Tibial artery (tissue), 4 donors: ENCODE measurements around the gene RPUSD4.

Experiments used
- DNase-seq, 2 donors: peaks; one replicate each; pipeline ENCODE4 v3.0.0-alpha.2; 2019
- H3K27ac ChIP-seq, 2 donors: fragments of 200-600 bp; sonication (generic) in 1 of 2; 1 replicate in 1 of 2; 2 replicates in 1 of 2; pipeline ENCODE4 v1.5.1; 2018 to 2019; ENCODE audit warnings: mild to moderate bottlenecking in 1 of 2
- H3K27me3 ChIP-seq, 2 donors: fragments of 200-600 bp; sonication (generic) in 1 of 2; one replicate each; pipeline versions ENCODE4 v1.5.1 to v1.6.0; 2016 to 2019
- H3K36me3 ChIP-seq, 3 donors: fragments of 200-600 bp; sonication (generic) in 2 of 3; one replicate each; pipeline ENCODE4 v1.5.1; 2016 to 2019; ENCODE audit warnings: mild to moderate bottlenecking in 2 of 3
- H3K4me1 ChIP-seq, 4 donors: fragments of 200-600 bp; sonication (generic) in 2 of 4; 1 replicate in 3 of 4; 2 replicates in 1 of 4; pipeline ENCODE4 v1.5.1; 2016 to 2019
- H3K4me3 ChIP-seq, 2 donors: fragments of 200-600 bp; sonication (generic) in 1 of 2; 1 replicate in 1 of 2; 2 replicates in 1 of 2; pipeline ENCODE4 v1.5.1; 2018 to 2019; ENCODE audit warnings: mild to moderate bottlenecking in 2 of 2
- H3K9me3 ChIP-seq, 3 donors: fragments of 200-600 bp; sonication (generic) in 1 of 3; one replicate each; pipeline ENCODE4 v1.5.1; 2016 to 2019
- intact Hi-C: fragments of 100-400 bp; cut with DNase I; formaldehyde crosslinking; loops from one replicate; pipeline ENCODE4 v1.15.0; 2023; ENCODE audit warnings: low total_unique reads
- TF ChIP-seq, protein P1 (sequence below), 2 experiments: fragments of 200-600 bp in 1 of 2; fragments of 450-650 bp in 1 of 2; IDR thresholded peaks; one replicate each; pipeline ENCODE4 v1.5.1; 2017 to 2019; ENCODE audit warnings: antibody characterized with exemption in 2 of 2, mild to moderate bottlenecking in 1 of 2, moderate library complexity in 1 of 2

RPUSD4 gene

DNA sequence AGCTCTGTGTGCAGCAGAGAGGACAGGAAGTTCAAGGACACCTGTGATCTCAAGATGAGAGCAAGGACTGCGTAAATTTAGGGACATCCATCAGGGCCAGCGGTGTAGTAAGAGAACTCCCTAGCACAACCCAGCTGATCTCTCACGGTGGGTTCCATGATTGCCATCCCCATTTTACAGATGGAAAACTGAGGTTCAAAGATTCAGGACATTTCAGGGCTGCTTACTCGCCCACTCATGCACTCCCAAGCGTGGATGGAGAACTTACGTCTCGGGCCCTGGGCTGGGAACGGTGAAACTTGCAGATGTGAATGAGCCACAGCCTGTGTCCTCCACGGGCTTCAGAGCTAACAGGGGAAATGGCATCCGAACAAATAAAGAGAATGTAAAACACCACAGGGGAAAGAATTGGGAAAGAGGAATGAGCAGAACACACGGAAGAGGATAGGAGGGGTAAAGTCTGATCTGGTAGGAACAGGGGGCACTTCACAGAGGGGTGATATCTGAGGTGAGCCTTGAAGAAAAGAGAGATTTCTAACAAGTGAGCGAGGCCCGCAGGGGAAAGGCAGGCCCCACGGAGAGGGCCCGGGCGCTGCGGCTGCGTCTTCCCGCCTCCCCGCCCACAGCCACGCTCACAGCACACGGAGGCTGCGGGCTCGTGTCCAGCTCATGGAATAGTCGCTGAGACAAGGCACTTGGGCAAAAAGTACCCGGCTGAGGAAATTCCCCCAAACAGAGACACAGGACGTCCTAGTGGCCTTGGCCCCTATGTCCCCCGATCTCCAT is 55.9 kb downstream of the RPUSD4 start:
- intact Hi-C loops, result no loop called here
- Histone ChIP-seq H3K27ac (no peak overlapping the region), H3K9me3 (peaks cover 0 to 8% (median 0%) of the 10 kb centered on the region in 3 donors), H3K4me3 (no peak overlapping the region), H3K27me3 (peaks cover 0 to 15% of the 10 kb centered on the region in 2 donors), H3K4me1 (no peaks in the 10 kb centered on the region), H3K36me3 (no peaks in the 10 kb centered on the region)
- TF ChIP-seq, protein P1, sequence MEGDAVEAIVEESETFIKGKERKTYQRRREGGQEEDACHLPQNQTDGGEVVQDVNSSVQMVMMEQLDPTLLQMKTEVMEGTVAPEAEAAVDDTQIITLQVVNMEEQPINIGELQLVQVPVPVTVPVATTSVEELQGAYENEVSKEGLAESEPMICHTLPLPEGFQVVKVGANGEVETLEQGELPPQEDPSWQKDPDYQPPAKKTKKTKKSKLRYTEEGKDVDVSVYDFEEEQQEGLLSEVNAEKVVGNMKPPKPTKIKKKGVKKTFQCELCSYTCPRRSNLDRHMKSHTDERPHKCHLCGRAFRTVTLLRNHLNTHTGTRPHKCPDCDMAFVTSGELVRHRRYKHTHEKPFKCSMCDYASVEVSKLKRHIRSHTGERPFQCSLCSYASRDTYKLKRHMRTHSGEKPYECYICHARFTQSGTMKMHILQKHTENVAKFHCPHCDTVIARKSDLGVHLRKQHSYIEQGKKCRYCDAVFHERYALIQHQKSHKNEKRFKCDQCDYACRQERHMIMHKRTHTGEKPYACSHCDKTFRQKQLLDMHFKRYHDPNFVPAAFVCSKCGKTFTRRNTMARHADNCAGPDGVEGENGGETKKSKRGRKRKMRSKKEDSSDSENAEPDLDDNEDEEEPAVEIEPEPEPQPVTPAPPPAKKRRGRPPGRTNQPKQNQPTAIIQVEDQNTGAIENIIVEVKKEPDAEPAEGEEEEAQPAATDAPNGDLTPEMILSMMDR (IDR thresholded peaks at IDR 0.05), result no peak
- DNase-seq, result no peak

GRCh38 chr11:126154691-126155090 is 56.8 kb downstream of the RPUSD4 start:
- DNase-seq, result no peak
- Histone ChIP-seq H3K27me3 (peaks cover 0 to 9% of the 10 kb centered on the region in 2 donors), H3K27ac (no peak overlapping the region), H3K4me3 (no peak overlapping the region), H3K4me1 (no peaks in the 10 kb centered on the region), H3K36me3 (no peaks in the 10 kb centered on the region), H3K9me3 (peaks cover 0 to 8% (median 0%) of the 10 kb centered on the region in 3 donors)
- TF ChIP-seq, protein P1 (IDR thresholded peaks at IDR 0.05), result no peak
- intact Hi-C loops, result no loop called here

DNA sequence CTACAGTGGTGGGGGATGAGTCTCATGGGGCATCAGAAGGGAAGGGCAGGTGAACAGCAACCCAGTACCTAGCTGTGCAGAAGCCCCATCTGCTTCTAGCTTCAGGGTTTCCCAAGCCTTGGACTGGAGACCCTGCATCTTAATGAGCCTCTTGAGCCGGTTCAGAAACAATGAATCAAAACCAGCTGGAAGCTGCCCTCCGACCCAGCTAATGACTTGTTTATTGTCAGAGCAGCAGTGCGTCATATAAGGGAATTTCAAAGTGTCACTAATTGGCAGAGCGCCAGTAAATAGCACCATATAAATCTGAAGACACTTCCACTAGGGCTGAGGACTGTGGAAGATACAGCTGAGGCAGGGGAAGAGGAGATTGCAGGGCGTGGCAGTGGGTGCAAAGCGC is 57.5 kb downstream of the RPUSD4 start:
- Histone ChIP-seq H3K4me3 (no peak overlapping the region), H3K4me1 (no peaks in the 10 kb centered on the region), H3K36me3 (no peaks in the 10 kb centered on the region), H3K27me3 (peaks cover 0 to 8% of the 10 kb centered on the region in 2 donors), H3K27ac (no peak overlapping the region), H3K9me3 (peaks cover 0 to 8% (median 0%) of the 10 kb centered on the region in 3 donors)
- intact Hi-C loops, result no loop called here
- TF ChIP-seq, protein P1 (IDR thresholded peaks at IDR 0.05), result no peak
- no peak for DNase-seq

- TF ChIP-seq, protein P1 (IDR thresholded peaks at IDR 0.05), result no peak
- no peak for DNase-seq
These were observed 58.4 kb downstream of the RPUSD4 start for GRCh38 chr11:126153006-126153405.

DNA sequence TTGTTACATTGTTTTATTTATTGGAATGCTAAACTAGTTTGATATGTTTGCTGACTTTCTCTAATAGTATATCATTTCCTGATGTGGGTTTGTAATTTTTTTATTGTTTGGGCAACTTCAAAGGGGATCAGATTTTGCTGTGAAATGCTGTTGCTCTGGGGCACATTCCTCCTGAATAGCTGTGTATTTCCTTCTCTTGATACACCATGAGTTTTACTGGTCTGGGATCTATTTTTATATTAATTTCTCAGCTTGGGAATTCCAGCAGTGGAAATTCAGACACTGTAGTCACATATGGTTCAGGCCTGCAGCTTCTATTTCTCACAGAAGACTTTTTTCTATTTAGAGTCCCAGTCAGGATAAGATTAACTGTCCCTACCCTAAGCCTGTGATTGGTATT is 58.9 kb downstream of the RPUSD4 start:
- TF ChIP-seq, protein P1 (IDR thresholded peaks at IDR 0.05), result no peak
- Histone ChIP-seq H3K27me3 (peaks cover 0 to 8% of the 10 kb centered on the region in 2 donors), H3K4me3 (no peak overlapping the region), H3K9me3 (peaks cover 0 to 8% (median 0%) of the 10 kb centered on the region in 3 donors), H3K27ac (no peak overlapping the region), H3K36me3 (no peaks in the 10 kb centered on the region), H3K4me1 (no peaks in the 10 kb centered on the region)
- intact Hi-C loops, result no loop called here
- DNase-seq, result no peak

More at GRCh38 chr11:126153006-126153405, 58.4 kb downstream of the RPUSD4 start:
- Histone ChIP-seq H3K27ac (no peak overlapping the region), H3K36me3 (no peaks in the 10 kb centered on the region), H3K9me3 (peaks cover 0 to 8% (median 0%) of the 10 kb centered on the region in 3 donors), H3K27me3 (peaks cover 0 to 8% of the 10 kb centered on the region in 2 donors), H3K4me3 (no peak overlapping the region), H3K4me1 (no peaks in the 10 kb centered on the region)
- intact Hi-C loops, result no loop called here
